Activated naive CD4-positive, alpha-beta T cell treated with anti-CD3 and anti-CD28 coated beads, Interleukin-2, amount 50 U/mL, for 72 hours (primary cell): Measurements from ENCODE around the gene DCDC2. TPM values are rescaled to one million over a fixed set of nuclear protein-coding genes. Genes with fewer than 3 reads are reported as not detected.
A peak's percentile ranks its signal among the peaks of the same experiment; 100 is the strongest.
"Not testable (repeated sequence)": the region's sequence is repeated elsewhere in the genome, so short reads cannot be mapped to it uniquely, and the experiment has no call there.

Experiments
- ATAC-seq, 2 donors: fragments of 150-1000 bp; cut with Tn5 transposase; 2 replicates each; pipeline ENCODE4 v1.10.0; 2021; ENCODE audit warnings: mild to moderate bottlenecking in 2 of 2, moderate library complexity in 2 of 2
- DNase-seq, 2 donors: peaks; one replicate each; pipeline ENCODE4 v3.0.0; 2021 to 2022; ENCODE audit warnings: low spot score in 2 of 2
- H3K27ac Mint-ChIP-seq, 2 donors: one replicate each; pipeline ENCODE4 v1.8.0; 2022; ENCODE audit warnings: mild to moderate bottlenecking in 2 of 2, mixed read lengths in 2 of 2
- H3K36me3 Mint-ChIP-seq, 2 donors: one replicate each; pipeline ENCODE4 v1.8.0; 2022; ENCODE audit warnings: mixed read lengths in 2 of 2
- H3K9me3 Mint-ChIP-seq, 2 donors: one replicate each; pipeline ENCODE4 v1.8.0; 2022; ENCODE audit warnings: mixed read lengths in 2 of 2
- total RNA-seq, 2 donors: library from RNA; stranded (reverse); gene quantifications; one replicate each; pipeline ENCODE4 v1.2.3, GENCODE V29; 2022

The DCDC2 gene
- total RNA-seq, 2 donors from 2014 or later: 0.08 to 0.18 TPM

GRCh38 chr6:24311775-24312174 lies 46.1 kb downstream of the DCDC2 start:
- DNase-seq, ATAC-seq, H3K36me3 Mint-ChIP-seq, H3K9me3 Mint-ChIP-seq, H3K27ac Mint-ChIP-seq: not testable (repeated sequence)

GRCh38 chr6:24307881-24308280 lies 50.0 kb downstream of the DCDC2 start:
- ATAC-seq (no peak), DNase-seq (no peak)
- Mint-ChIP-seq H3K9me3 (peaks cover 0 to 5% of the 10 kb centered on the region in 2 donors), H3K27ac (no peak overlapping the region), H3K36me3 (no peaks in the 10 kb centered on the region)

GRCh38 chr6:24306936-24307335 lies 50.9 kb downstream of the DCDC2 start:
- ATAC-seq (no peak), DNase-seq (no peak)
- H3K36me3 Mint-ChIP-seq: no peaks in the 10 kb centered on the region
- H3K27ac Mint-ChIP-seq: no peak overlapping the region
- H3K9me3 Mint-ChIP-seq: peaks cover 0 to 4% of the 10 kb centered on the region in 2 donors

GRCh38 chr6:24306038-24306437 lies 51.8 kb downstream of the DCDC2 start:
- DNase-seq (no peak), ATAC-seq (no peak)
- no peak overlapping the region for H3K27ac Mint-ChIP-seq
- H3K36me3 Mint-ChIP-seq: no peaks in the 10 kb centered on the region
- H3K9me3 Mint-ChIP-seq: no peaks in the 10 kb centered on the region

GRCh38 chr6:24296944-24297343 lies 60.9 kb downstream of the DCDC2 start:
- ATAC-seq (no peak), DNase-seq (no peak)
- H3K27ac Mint-ChIP-seq: no peak overlapping the region
- peaks cover 5 to 8% of the 10 kb centered on the region in 2 donors for H3K9me3 Mint-ChIP-seq
- peaks cover 7 to 16% of the 10 kb centered on the region in 2 donors for H3K36me3 Mint-ChIP-seq

- H3K36me3 Mint-ChIP-seq: peaks cover 7 to 16% of the 10 kb centered on the region in 2 donors
- DNase-seq, H3K9me3 Mint-ChIP-seq, ATAC-seq, H3K27ac Mint-ChIP-seq: not testable (repeated sequence)
Observed at GRCh38 chr6:24293852-24294251, 64.0 kb downstream of the DCDC2 start.

- no peak for DNase-seq
- Mint-ChIP-seq H3K36me3 (no peaks in the 10 kb centered on the region), H3K9me3 (no peaks in the 10 kb centered on the region), H3K27ac (no peak overlapping the region)
- no peak for ATAC-seq
Observed at GRCh38 chr6:24287239-24287638, 70.6 kb downstream of the DCDC2 start.

GRCh38 chr6:24284006-24284405 lies 73.9 kb downstream of the DCDC2 start:
- ATAC-seq (no peak), DNase-seq (no peak)
- no peaks in the 10 kb centered on the region for H3K9me3 Mint-ChIP-seq

GRCh38 chr6:24283043-24283985 lies 74.5 kb downstream of the DCDC2 start:
- peak in 1 of 2 donors; percentile 42 for DNase-seq
- no peaks in the 10 kb centered on the region for H3K9me3 Mint-ChIP-seq
- H3K27ac Mint-ChIP-seq: no peak overlapping the region
- ATAC-seq: peak; percentile 82 to 95
- no peaks in the 10 kb centered on the region for H3K36me3 Mint-ChIP-seq

More at GRCh38 chr6:24284006-24284405, 73.9 kb downstream of the DCDC2 start:
- no peak overlapping the region for H3K27ac Mint-ChIP-seq
- H3K36me3 Mint-ChIP-seq: no peaks in the 10 kb centered on the region

- DNase-seq (no peak), ATAC-seq (no peak)
- Mint-ChIP-seq H3K36me3 (no peaks in the 10 kb centered on the region), H3K27ac (no peak overlapping the region), H3K9me3 (no peaks in the 10 kb centered on the region)
Observed at GRCh38 chr6:24274441-24275083, 83.3 kb downstream of the DCDC2 start.

- Mint-ChIP-seq H3K9me3 (no peaks in the 10 kb centered on the region), H3K36me3 (no peaks in the 10 kb centered on the region), H3K27ac (no peak overlapping the region)
- DNase-seq (no peak), ATAC-seq (no peak)
Observed at GRCh38 chr6:24273096-24273870, 84.6 kb downstream of the DCDC2 start.

GRCh38 chr6:24272553-24272952 lies 85.3 kb downstream of the DCDC2 start:
- ATAC-seq (no peak), DNase-seq (no peak)
- no peak overlapping the region for H3K27ac Mint-ChIP-seq
- no peaks in the 10 kb centered on the region for H3K9me3 Mint-ChIP-seq
- no peaks in the 10 kb centered on the region for H3K36me3 Mint-ChIP-seq

- no peaks in the 10 kb centered on the region for H3K9me3 Mint-ChIP-seq
- no peak overlapping the region for H3K27ac Mint-ChIP-seq
Observed at GRCh38 chr6:24272148-24272547, 85.7 kb downstream of the DCDC2 start.

GRCh38 chr6:24270011-24270410 lies 87.8 kb downstream of the DCDC2 start:
- H3K27ac Mint-ChIP-seq: no peak overlapping the region
- DNase-seq: no peak
- H3K9me3 Mint-ChIP-seq: no peaks in the 10 kb centered on the region
- no peak for ATAC-seq
- H3K36me3 Mint-ChIP-seq: no peaks in the 10 kb centered on the region

More at GRCh38 chr6:24272148-24272547, 85.7 kb downstream of the DCDC2 start:
- ATAC-seq: no peak
- DNase-seq: no peak
- no peaks in the 10 kb centered on the region for H3K36me3 Mint-ChIP-seq

GRCh38 chr6:24258214-24258613 lies 99.6 kb downstream of the DCDC2 start:
- H3K36me3 Mint-ChIP-seq, DNase-seq, H3K9me3 Mint-ChIP-seq, ATAC-seq, H3K27ac Mint-ChIP-seq: not testable (repeated sequence)

GRCh38 chr6:24257282-24257681 lies 100.6 kb downstream of the DCDC2 start:
- no peak overlapping the region for H3K27ac Mint-ChIP-seq
- no peak for DNase-seq
- H3K9me3 Mint-ChIP-seq: peaks cover 5 to 8% of the 10 kb centered on the region in 2 donors
- no peak for ATAC-seq
- peaks cover 5 to 10% of the 10 kb centered on the region in 2 donors for H3K36me3 Mint-ChIP-seq

- DNase-seq (no peak), ATAC-seq (peak; percentile 60 to 99)
- no peak overlapping the region for H3K27ac Mint-ChIP-seq
- peaks cover 5 to 9% of the 10 kb centered on the region in 2 donors for H3K9me3 Mint-ChIP-seq
- H3K36me3 Mint-ChIP-seq: peaks cover 5 to 12% of the 10 kb centered on the region in 2 donors
Observed at GRCh38 chr6:24255676-24256075, 102.2 kb downstream of the DCDC2 start.
